GM12878 (cell line): ENCODE data around the gene CYP24A1. TPM values are rescaled to one million over a fixed set of nuclear protein-coding genes. Genes with fewer than 3 reads are reported as not detected.

ENCODE experiments used
- ATAC-seq: fragments of 200-7000 bp; cut with Tn5 transposase; 3 replicates; pipeline ENCODE4 v1.9.1; 2020; ENCODE audit warnings: mild to moderate bottlenecking, moderate library complexity
- BruUV-seq: library from RNA; stranded (reverse); fragments of 400-500 nt; replicated peaks from 2 replicates; lab custom pipeline; 2021; lab: Mats Ljungman, UMichigan
- CTCF ChIA-PET: fragments of 300-600 bp; sonication (Branson Sonifier 250); formaldehyde crosslinking; extraction: SDS; loops from one replicate; lab custom pipeline; 2021; ENCODE audit warnings: inconsistent platforms; lab: Yijun Ruan, JAX
- POLR2A ChIA-PET: fragments of 350-600 bp; formaldehyde crosslinking; extraction: SDS; loops from one replicate; lab custom pipeline; 2021; ENCODE audit warnings: inconsistent platforms; lab: Charles Lee
- RAD21 ChIA-PET: fragments of 300-600 bp; sonication (Branson Sonifier 250); formaldehyde crosslinking; loops from one replicate; lab custom pipeline; 2023; ENCODE audit warnings: antibody characterized with exemption; ENCODE audit not compliant: unreplicated experiment; lab: Charles Lee
- SMC1A ChIA-PET: fragments of 300-600 bp; sonication (Branson Sonifier 250); formaldehyde crosslinking; loops from one replicate; lab custom pipeline; 2023; ENCODE audit not compliant: unreplicated experiment, uncharacterized antibody; lab: Charles Lee
- DNase-seq: peaks from one replicate; pipeline ENCODE4 v3.0.0-alpha.2; 2011; ENCODE audit warnings: low read depth, low spot score
- FAIRE-seq: peaks from 3 replicates; lab custom pipeline; 2011; peaks lifted over from hg19 to GRCh38; lab: Jason Lieb, UNC
- H2AFZ ChIP-seq: 2 replicates; pipeline ENCODE4 v1.6.0; 2011; ENCODE audit warnings: low read depth, low read length, control low read depth; ENCODE audit not compliant: control insufficient read depth
- H3K27ac ChIP-seq: 2 replicates; pipeline ENCODE4 v1.5.1; 2011; ENCODE audit warnings: control low read depth; ENCODE audit not compliant: control insufficient read depth, insufficient read depth
- H3K27me3 ChIP-seq, 2 experiments: replicated peaks in 1 of 2; 2 replicates each; pipeline versions ENCODE4 v1.6.0 to v1.6.1; 2011; ENCODE audit warnings: low read length in 1 of 2; ENCODE audit not compliant: control insufficient read depth in 2 of 2, insufficient read depth in 2 of 2
- H3K36me3 ChIP-seq, 2 experiments: 2 replicates each; pipeline ENCODE4 v1.5.1; 2011; ENCODE audit warnings: low read length in 1 of 2; ENCODE audit not compliant: control insufficient read depth in 2 of 2, insufficient read depth in 2 of 2
- H3K4me1 ChIP-seq: 2 replicates; pipeline ENCODE4 v1.6.1; 2011; ENCODE audit warnings: mild to moderate bottlenecking, low read length, moderate library complexity, mixed read lengths; ENCODE audit not compliant: control insufficient read depth, insufficient read depth
- H3K4me2 ChIP-seq: 2 replicates; pipeline ENCODE4 v1.6.0; 2011; ENCODE audit warnings: control low read depth; ENCODE audit not compliant: control insufficient read depth, insufficient read depth
- H3K4me3 ChIP-seq: fragments of 200-600 bp; sonication (generic); 2 replicates; pipeline ENCODE4 v1.5.1; 2016
- H3K79me2 ChIP-seq: 2 replicates; pipeline ENCODE4 v1.6.0; 2011; ENCODE audit warnings: low read length; ENCODE audit not compliant: control insufficient read depth, insufficient read depth
- H3K9ac ChIP-seq: 2 replicates; pipeline ENCODE4 v1.8.0; 2011; ENCODE audit warnings: low read length, control low read depth, mixed read lengths; ENCODE audit not compliant: control insufficient read depth, insufficient read depth
- H3K9me3 ChIP-seq: replicated peaks from 3 replicates; pipeline ENCODE4 v1.5.1; 2011; ENCODE audit warnings: mild to moderate bottlenecking, low read length; ENCODE audit not compliant: control insufficient read depth, insufficient read depth
- H4K20me1 ChIP-seq: 2 replicates; pipeline ENCODE4 v1.6.0; 2011; ENCODE audit not compliant: control insufficient read depth, insufficient read depth
- CBFB ChIP-seq: IDR thresholded peaks from 2 replicates; pipeline ENCODE4 v1.6.1; 2016; ENCODE audit warnings: antibody characterized with exemption, low read depth
- CBX5 ChIP-seq: sonication (generic); IDR thresholded peaks from 2 replicates; pipeline ENCODE4 v1.6.1; 2016; ENCODE audit warnings: low read depth, moderate library complexity, mild to moderate bottlenecking, inconsistent platforms
- CHD2 ChIP-seq: IDR thresholded peaks from 2 replicates; pipeline ENCODE4 v1.6.1; 2011; ENCODE audit warnings: low read depth, low read length, improper control_type of control experiment, borderline replicate concordance
- CHD4 ChIP-seq: fragments of 200-600 bp; sonication (generic); IDR thresholded peaks from 2 replicates; pipeline ENCODE4 v1.6.1; 2016; ENCODE audit warnings: mild to moderate bottlenecking
- CREM ChIP-seq: IDR thresholded peaks from 2 replicates; pipeline ENCODE4 v1.6.1; 2014; ENCODE audit warnings: antibody characterized with exemption, low read depth
- EGR1 ChIP-seq, 2 experiments: IDR thresholded peaks; 1 replicate in 1 of 2; 2 replicates in 1 of 2; pipeline ENCODE4 v1.6.1; 2011 to 2012; ENCODE audit warnings: low read depth in 2 of 2, low read length in 2 of 2, borderline replicate concordance in 1 of 2, mild to moderate bottlenecking in 1 of 2, moderate library complexity in 1 of 2
- JUNB ChIP-seq: IDR thresholded peaks from 2 replicates; pipeline ENCODE4 v1.6.1; 2016; ENCODE audit warnings: antibody characterized with exemption, mild to moderate bottlenecking
- MTA2 ChIP-seq: fragments of 450-650 bp; IDR thresholded peaks from 2 replicates; pipeline ENCODE4 v1.6.1; 2016; ENCODE audit warnings: low read depth, mild to moderate bottlenecking, moderate library complexity
- PAX5 ChIP-seq: IDR thresholded peaks from 2 replicates; pipeline ENCODE4 v1.6.1; 2011; ENCODE audit warnings: low read depth, low read length, borderline replicate concordance
- RFX5 ChIP-seq: IDR thresholded peaks from 2 replicates; pipeline ENCODE4 v1.6.1; 2011; ENCODE audit warnings: low read depth, low read length, improper control_type of control experiment
- SIX5 ChIP-seq: IDR thresholded peaks from 2 replicates; pipeline ENCODE4 v1.6.1; 2011; ENCODE audit warnings: mild to moderate bottlenecking, low read depth, low read length, moderate library complexity; ENCODE audit not compliant: severe bottlenecking
- SMAD5 ChIP-seq: IDR thresholded peaks from 2 replicates; pipeline ENCODE4 v1.6.1; 2016; ENCODE audit warnings: antibody characterized with exemption, low read depth
- SMARCA5 ChIP-seq: fragments of 450-650 bp; IDR thresholded peaks from 2 replicates; pipeline ENCODE4 v1.6.1; 2017; ENCODE audit warnings: mild to moderate bottlenecking
- WGBS: methylation state at CpG from one replicate; pipeline ENCODE4 v1.1.6; 2016; ENCODE audit warnings: low lambda C conversion rate; ENCODE audit not compliant: insufficient replicate concordance, insufficient coverage; ENCODE audit errors: missing lambda C conversion rate; 5-methylcytosine and 5-hydroxymethylcytosine counted together
- in situ Hi-C: fragments of 300-500 bp; cut with MboI; formaldehyde crosslinking; loops from 9 replicates; pipeline ENCODE4 v1.14.3; 2018; ENCODE audit warnings: mixed read lengths
- intact Hi-C: fragments of 100-400 bp; cut with micrococcal nuclease; formaldehyde crosslinking; loops from one replicate; pipeline ENCODE4 v1.14.2; 2022; ENCODE audit not compliant: unreplicated experiment
- polyA plus RNA-seq, 11 experiments: library from polyadenylated mRNA; depleted of rRNA in 4 of 11; unstranded in 6 of 11; stranded (reverse) in 5 of 11; fragments of >200 nt; fragmentation: Nextera tagmentation in 4 of 11; fragmentation: Illumina TruSeq in 1 of 11; extraction: Ambion mirVana in 4 of 11; extraction: Trizol in 1 of 11; gene quantifications; 1 replicate in 1 of 11; 2 replicates in 10 of 11; pipeline versions ENCODE4 v1.2.1 to v1.2.3, GENCODE V29; 2011 to 2016; ENCODE audit warnings: inconsistent platforms in 2 of 11, missing spikeins in 2 of 11, low read depth in 1 of 11
- total RNA-seq, 4 experiments: library from RNA; depleted of rRNA in 3 of 4; stranded (reverse); fragments of >200 nt in 3 of 4; fragmentation: Illumina TruSeq in 1 of 4; extraction: Trizol in 1 of 4; gene quantifications; 2 replicates each; pipeline versions ENCODE4 v1.2.1 to v1.2.3, GENCODE V29; 2013 to 2021
- TF ChIP-seq, protein P1 (sequence below): IDR thresholded peaks from 2 replicates; pipeline ENCODE4 v1.6.1; 2012; ENCODE audit warnings: low read depth, low read length, improper control_type of control experiment
- TF ChIP-seq, protein P2 (sequence below): IDR thresholded peaks from 2 replicates; pipeline ENCODE4 v1.6.1; 2011; ENCODE audit warnings: borderline replicate concordance, low read depth, mild to moderate bottlenecking, moderate library complexity, mixed read lengths, low read length; ENCODE audit not compliant: insufficient read depth; ENCODE audit errors: extremely low read length
- TF ChIP-seq, protein P3 (sequence below): IDR thresholded peaks from 2 replicates; pipeline ENCODE4 v1.6.1; 2012; ENCODE audit warnings: low read depth, low read length, improper control_type of control experiment
- TF ChIP-seq, protein P4 (sequence below): fragments of 450-650 bp; IDR thresholded peaks from 2 replicates; pipeline ENCODE4 v1.6.1; 2018; ENCODE audit warnings: mild to moderate bottlenecking, low read depth, moderate library complexity; ENCODE audit not compliant: partially characterized antibody

Gene CYP24A1
- total and polyA plus RNA-seq, 10 of the 15 experiments (the other 5 are each of a cell fraction or from before 2014, with no cell fraction given), result 0.69 TPM; not detected in 9

DNA sequence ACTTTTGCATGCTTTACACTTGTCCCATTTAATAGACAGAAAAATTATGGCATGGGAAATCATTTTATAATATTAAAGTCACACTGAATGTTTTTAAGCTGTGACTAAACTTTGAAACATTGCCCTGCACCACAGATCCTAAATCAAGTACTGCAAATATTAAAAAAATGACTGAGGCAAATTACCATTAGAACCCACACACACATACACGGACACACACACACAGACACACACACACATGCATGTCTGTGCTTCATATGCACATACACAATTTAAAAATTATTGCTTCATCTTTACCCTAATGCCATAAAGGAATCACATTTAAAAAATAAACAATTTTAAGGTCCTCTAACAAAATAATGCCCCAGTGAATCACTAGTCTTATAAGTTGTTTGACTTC is 19.9 kb downstream of the CYP24A1 start (continued):
- TF ChIP-seq CBX5 (no peak), EGR1 (IDR thresholded peaks at IDR 0.05; ENCODE audit: borderline replicate concordance in 1 of 2, low read depth in 2 of 2, low read length in 2 of 2) (no peak)
- TF ChIP-seq, protein P1, sequence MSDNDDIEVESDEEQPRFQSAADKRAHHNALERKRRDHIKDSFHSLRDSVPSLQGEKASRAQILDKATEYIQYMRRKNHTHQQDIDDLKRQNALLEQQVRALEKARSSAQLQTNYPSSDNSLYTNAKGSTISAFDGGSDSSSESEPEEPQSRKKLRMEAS, result no peak

DNA sequence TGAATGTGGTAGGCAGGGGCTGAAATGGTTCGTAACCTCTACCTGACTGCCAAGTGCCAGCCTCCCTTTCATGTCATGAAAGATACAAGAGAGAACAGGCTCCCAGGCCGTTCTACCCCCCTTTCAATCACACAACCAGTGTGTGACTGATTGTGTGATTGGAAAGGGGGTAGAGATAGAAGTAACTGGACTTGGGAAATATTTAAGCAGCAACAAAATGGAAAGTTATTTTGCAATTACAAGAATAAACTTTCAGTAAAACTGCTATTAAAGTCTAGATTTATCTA is 20.8 kb downstream of the CYP24A1 start:
- ChIA-PET CTCF (no interaction called here), POLR2A (no interaction called here), SMC1A (no interaction called here), RAD21 (no interaction called here)
- no peaks in the 10 kb centered on the region for H3K4me1 ChIP-seq
- in situ Hi-C loops, result no loop called here
- DNase-seq (no peak), ATAC-seq (no peak), FAIRE-seq (no peak)
- H3K27ac ChIP-seq, result no peak overlapping the region
- no peaks in the 10 kb centered on the region for H3K36me3 ChIP-seq
- no TSS peak for BruUV-seq
- no peaks in the 10 kb centered on the region for H4K20me1 ChIP-seq
- no peak overlapping the region for H3K4me2 ChIP-seq
- TF ChIP-seq PAX5 (no peak), JUNB (no peak), SMAD5 (no peak), CBFB (no peak), RFX5 (no peak), SMARCA5 (no peak), CHD2 (no peak), CHD4 (no peak), CREM (no peak), SIX5 (no peak), MTA2 (no peak)
- TF ChIP-seq, protein P2, sequence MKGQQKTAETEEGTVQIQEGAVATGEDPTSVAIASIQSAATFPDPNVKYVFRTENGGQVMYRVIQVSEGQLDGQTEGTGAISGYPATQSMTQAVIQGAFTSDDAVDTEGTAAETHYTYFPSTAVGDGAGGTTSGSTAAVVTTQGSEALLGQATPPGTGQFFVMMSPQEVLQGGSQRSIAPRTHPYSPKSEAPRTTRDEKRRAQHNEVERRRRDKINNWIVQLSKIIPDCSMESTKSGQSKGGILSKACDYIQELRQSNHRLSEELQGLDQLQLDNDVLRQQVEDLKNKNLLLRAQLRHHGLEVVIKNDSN, result no peak
- TF ChIP-seq, protein P3, sequence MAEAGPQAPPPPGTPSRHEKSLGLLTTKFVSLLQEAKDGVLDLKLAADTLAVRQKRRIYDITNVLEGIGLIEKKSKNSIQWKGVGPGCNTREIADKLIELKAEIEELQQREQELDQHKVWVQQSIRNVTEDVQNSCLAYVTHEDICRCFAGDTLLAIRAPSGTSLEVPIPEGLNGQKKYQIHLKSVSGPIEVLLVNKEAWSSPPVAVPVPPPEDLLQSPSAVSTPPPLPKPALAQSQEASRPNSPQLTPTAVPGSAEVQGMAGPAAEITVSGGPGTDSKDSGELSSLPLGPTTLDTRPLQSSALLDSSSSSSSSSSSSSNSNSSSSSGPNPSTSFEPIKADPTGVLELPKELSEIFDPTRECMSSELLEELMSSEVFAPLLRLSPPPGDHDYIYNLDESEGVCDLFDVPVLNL, result no peak
- TF ChIP-seq, protein P4, sequence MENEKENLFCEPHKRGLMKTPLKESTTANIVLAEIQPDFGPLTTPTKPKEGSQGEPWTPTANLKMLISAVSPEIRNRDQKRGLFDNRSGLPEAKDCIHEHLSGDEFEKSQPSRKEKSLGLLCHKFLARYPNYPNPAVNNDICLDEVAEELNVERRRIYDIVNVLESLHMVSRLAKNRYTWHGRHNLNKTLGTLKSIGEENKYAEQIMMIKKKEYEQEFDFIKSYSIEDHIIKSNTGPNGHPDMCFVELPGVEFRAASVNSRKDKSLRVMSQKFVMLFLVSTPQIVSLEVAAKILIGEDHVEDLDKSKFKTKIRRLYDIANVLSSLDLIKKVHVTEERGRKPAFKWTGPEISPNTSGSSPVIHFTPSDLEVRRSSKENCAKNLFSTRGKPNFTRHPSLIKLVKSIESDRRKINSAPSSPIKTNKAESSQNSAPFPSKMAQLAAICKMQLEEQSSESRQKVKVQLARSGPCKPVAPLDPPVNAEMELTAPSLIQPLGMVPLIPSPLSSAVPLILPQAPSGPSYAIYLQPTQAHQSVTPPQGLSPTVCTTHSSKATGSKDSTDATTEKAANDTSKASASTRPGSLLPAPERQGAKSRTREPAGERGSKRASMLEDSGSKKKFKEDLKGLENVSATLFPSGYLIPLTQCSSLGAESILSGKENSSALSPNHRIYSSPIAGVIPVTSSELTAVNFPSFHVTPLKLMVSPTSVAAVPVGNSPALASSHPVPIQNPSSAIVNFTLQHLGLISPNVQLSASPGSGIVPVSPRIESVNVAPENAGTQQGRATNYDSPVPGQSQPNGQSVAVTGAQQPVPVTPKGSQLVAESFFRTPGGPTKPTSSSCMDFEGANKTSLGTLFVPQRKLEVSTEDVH, result no peak
- intact Hi-C loops, result no loop called here
- H3K79me2 ChIP-seq, result no peaks in the 10 kb centered on the region
- no peak overlapping the region for H2AFZ ChIP-seq
- 8% methylated on average over 2 of the region's 2 CpGs for WGBS
- H3K9me3 ChIP-seq, result no peaks in the 10 kb centered on the region
- H3K4me3 ChIP-seq, result no peak overlapping the region
- no peaks in the 10 kb centered on the region; a peak in 3 of 4 replicates for H3K27me3 ChIP-seq
- H3K9ac ChIP-seq, result no peak overlapping the region
